ENCODE measurements around the gene PRR5L. TPM values are rescaled to one million over a fixed set of nuclear protein-coding genes. Genes with fewer than 3 reads are reported as not detected.

The PRR5L gene
- total and polyA plus RNA-seq, 2 experiments from 2014 or later = 3.1 to 7.5 TPM

- peak overlapping the region; percentile 11 for H3K4me2 ChIP-seq
- no peak overlapping the region for H3K4me3 ChIP-seq
- H4K20me1 ChIP-seq (ENCODE audit: insufficient read depth, poor library complexity, severe bottlenecking) = no peaks in the 10 kb centered on the region
- peak overlapping the region; percentile 88 for H3K27ac ChIP-seq
- no peaks in the 10 kb centered on the region for H3K9me3 ChIP-seq (ENCODE audit: low read depth)
- TF ChIP-seq EZH2 (IDR thresholded peaks at IDR 0.05; ENCODE audit: borderline replicate concordance) (no peak), EZH2phosphoT487 (IDR thresholded peaks at IDR 0.05; ENCODE audit: low read depth, severe bottlenecking, unreplicated experiment) (no peak), CTCF (IDR thresholded peaks at IDR 0.05; ENCODE audit: poor library complexity) (no peak)
- peak; percentile 77 for DNase-seq (ENCODE audit: low spot score)
- H3K9me2 ChIP-seq (replicated peaks; ENCODE audit: insufficient read depth) = no peaks in the 10 kb centered on the region
- 30% methylated on average over 1 of the region's 1 CpG for WGBS (ENCODE audit: low lambda C conversion rate, missing lambda C conversion rate)
- peaks cover 43% of the 10 kb centered on the region for H3K79me2 ChIP-seq
- no peak overlapping the region for H2AFZ ChIP-seq
- H3K4me1 ChIP-seq (ENCODE audit: insufficient read depth) = peaks cover 27% of the 10 kb centered on the region
- no peaks in the 10 kb centered on the region for H3K36me3 ChIP-seq (replicated peaks; ENCODE audit: insufficient read depth, low read depth)
- no peaks in the 10 kb centered on the region for H3K27me3 ChIP-seq
Measured at GRCh38 chr11:36500315-36500721, 204.2 kb downstream of the PRR5L start.

- H3K4me1 ChIP-seq (ENCODE audit: insufficient read depth) = peaks cover 27% of the 10 kb centered on the region
- no peaks in the 10 kb centered on the region for H3K36me3 ChIP-seq (replicated peaks; ENCODE audit: insufficient read depth, low read depth)
- no peaks in the 10 kb centered on the region for H3K27me3 ChIP-seq
- no peak for TF ChIP-seq CTCF (IDR thresholded peaks at IDR 0.05; ENCODE audit: poor library complexity)
- no peak for TF ChIP-seq EZH2 (IDR thresholded peaks at IDR 0.05; ENCODE audit: borderline replicate concordance)
- no peak for TF ChIP-seq EZH2phosphoT487 (IDR thresholded peaks at IDR 0.05; ENCODE audit: low read depth, severe bottlenecking, unreplicated experiment)
- peak overlapping the region; percentile 62 for H3K27ac ChIP-seq
- H3K9me3 ChIP-seq (ENCODE audit: low read depth) = no peaks in the 10 kb centered on the region
- H3K4me2 ChIP-seq = no peak overlapping the region
- peaks cover 52% of the 10 kb centered on the region for H3K79me2 ChIP-seq
- no peak overlapping the region for H2AFZ ChIP-seq
- no peak for DNase-seq (ENCODE audit: low spot score)
- H4K20me1 ChIP-seq (ENCODE audit: insufficient read depth, poor library complexity, severe bottlenecking) = peaks cover 4% of the 10 kb centered on the region
- WGBS (ENCODE audit: low lambda C conversion rate, missing lambda C conversion rate) = 93% methylated on average over 5 of the region's 5 CpGs
- no peaks in the 10 kb centered on the region for H3K9me2 ChIP-seq (replicated peaks; ENCODE audit: insufficient read depth)
- no peak overlapping the region for H3K4me3 ChIP-seq
Measured at GRCh38 chr11:36501236-36501635, 205.1 kb downstream of the PRR5L start.

GRCh38 chr11:36507824-36508489 lies 211.9 kb downstream of the PRR5L start:
- H3K79me2 ChIP-seq = peaks cover 63% of the 10 kb centered on the region
- no peak for DNase-seq (ENCODE audit: low spot score)
- H4K20me1 ChIP-seq (ENCODE audit: insufficient read depth, poor library complexity, severe bottlenecking) = peaks cover 24% of the 10 kb centered on the region
- no peaks in the 10 kb centered on the region for H3K9me2 ChIP-seq (replicated peaks; ENCODE audit: insufficient read depth)
- 69% methylated on average over 7 of the region's 7 CpGs for WGBS (ENCODE audit: low lambda C conversion rate, missing lambda C conversion rate)
- no peak overlapping the region for H2AFZ ChIP-seq
- no peaks in the 10 kb centered on the region for H3K9me3 ChIP-seq (ENCODE audit: low read depth)
- H3K27me3 ChIP-seq = no peaks in the 10 kb centered on the region
- H3K4me3 ChIP-seq = peak overlapping the region; percentile 97
- H3K4me1 ChIP-seq (ENCODE audit: insufficient read depth) = peaks cover 12% of the 10 kb centered on the region
- no peaks in the 10 kb centered on the region for H3K36me3 ChIP-seq (replicated peaks; ENCODE audit: insufficient read depth, low read depth)
- peak overlapping the region; percentile 90 for H3K4me2 ChIP-seq
- peak overlapping the region; percentile 99 for H3K27ac ChIP-seq
- TF ChIP-seq EZH2 (IDR thresholded peaks at IDR 0.05; ENCODE audit: borderline replicate concordance) (no peak), EZH2phosphoT487 (IDR thresholded peaks at IDR 0.05; ENCODE audit: low read depth, severe bottlenecking, unreplicated experiment) (no peak), CTCF (IDR thresholded peaks at IDR 0.05; ENCODE audit: poor library complexity) (no peak)
